Endothelial cell of hepatic sinusoid (primary cell): ENCODE results near the gene FAM234A.
"Not testable (repeated sequence)": the region's sequence is repeated elsewhere in the genome, so short reads cannot be mapped to it uniquely, and the experiment has no call there.

Experiments used
- in situ Hi-C: cut with HindIII; loops from 2 replicates; pipeline ENCODE4 v1.10.0; 2017; ENCODE audit warnings: low sequenced_read_pairs

FAM234A gene

DNA sequence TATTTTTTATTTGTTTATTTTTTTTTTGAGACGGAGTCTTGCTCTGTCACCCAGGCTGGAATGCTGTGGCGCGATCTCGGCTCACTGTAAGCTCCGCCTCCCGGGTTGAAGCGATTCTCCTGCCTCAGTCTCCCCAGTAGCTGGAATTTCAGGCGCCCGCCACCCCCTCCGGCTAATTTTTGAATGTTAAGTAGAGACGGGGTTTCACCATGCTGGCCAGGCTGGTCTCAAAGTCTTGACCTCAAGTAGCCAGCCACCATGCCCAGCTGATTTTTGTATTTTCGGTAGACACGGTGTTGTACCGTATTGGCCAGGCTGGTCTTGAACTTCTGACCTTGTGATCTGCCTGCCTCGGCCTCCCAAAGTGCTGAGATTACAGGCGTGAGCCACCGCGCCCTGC, 4.3 kb upstream of the FAM234A start:
- in situ Hi-C loops, result not testable (repeated sequence)

DNA sequence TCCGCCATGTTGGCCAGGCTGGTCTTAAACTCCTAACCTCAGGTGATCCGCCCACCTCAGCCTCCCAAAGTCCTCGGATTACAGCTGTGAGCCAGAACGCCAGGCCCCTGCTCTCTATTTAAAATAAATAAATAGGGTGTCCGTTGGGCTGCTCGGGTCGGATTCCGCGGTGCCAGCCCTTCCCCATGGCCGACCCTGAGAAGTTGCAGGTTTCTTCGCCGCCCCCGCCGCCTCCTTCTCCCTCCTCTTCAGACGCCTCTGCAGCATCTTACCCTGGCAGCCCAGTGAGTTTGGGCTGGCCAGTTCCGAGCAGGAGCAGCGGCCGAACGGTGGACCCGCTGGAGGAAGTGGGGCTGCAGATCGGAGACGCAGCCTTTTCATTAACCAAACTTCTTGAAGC, 3.7 kb upstream of the FAM234A start:
- in situ Hi-C loops, result no loop called here

DNA sequence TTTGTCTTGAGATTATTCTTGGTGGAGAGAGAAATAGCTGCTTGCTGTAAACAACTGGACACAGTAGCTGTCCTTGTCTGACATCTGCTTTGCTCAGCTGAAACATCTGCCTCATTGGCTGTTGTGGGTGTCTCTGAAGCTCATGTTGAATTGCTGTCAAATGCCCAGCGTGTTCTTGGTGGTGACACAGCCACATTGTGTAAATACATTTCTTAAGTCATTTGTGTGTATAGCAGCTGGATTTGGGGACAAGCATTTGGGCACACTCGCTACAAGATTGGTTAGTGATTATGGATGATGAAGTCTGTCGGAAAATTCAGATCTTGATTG, 5.3 kb downstream of the FAM234A start:
- in situ Hi-C loops, result no loop called here

DNA sequence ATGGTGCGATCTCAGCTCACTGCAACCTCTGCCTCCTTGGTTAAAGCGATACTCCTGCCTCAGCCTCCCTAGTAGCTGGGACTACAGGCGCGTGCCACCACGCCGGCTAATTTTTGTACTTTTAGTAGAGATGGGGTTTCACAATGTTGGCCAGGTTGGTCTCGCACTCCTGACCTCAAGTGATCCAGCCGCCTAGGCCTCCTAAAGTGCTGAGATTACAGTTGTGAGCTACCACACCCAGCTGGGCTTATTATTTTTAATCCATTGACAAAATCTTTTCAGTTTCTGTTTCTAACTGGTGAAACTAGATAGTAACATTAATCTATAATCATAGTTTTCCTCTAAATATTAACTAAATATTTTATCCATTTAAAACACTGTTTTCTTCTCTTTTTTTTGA, 5.9 kb downstream of the FAM234A start:
- in situ Hi-C loops, result no loop called here

DNA sequence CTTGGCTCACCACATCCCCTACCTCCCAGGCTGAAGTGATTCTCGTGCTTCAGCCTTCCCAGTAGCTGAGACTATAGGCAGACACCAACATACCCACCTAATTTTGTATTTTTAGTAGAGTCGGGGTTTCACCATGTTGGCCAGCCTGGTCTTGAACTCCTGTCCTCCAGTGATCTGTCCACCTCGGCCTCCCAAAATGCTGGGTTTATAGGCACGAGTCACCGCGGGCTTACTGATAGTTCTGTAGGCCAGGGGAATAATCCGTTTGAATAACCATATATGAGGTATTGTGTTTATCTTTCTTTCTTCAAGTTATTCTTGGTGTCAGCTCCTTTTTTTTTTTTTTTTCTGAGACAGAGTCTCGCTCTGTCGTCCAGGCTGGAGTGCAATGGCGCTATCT, 7.7 kb downstream of the FAM234A start:
- in situ Hi-C loops, result no loop called here

DNA sequence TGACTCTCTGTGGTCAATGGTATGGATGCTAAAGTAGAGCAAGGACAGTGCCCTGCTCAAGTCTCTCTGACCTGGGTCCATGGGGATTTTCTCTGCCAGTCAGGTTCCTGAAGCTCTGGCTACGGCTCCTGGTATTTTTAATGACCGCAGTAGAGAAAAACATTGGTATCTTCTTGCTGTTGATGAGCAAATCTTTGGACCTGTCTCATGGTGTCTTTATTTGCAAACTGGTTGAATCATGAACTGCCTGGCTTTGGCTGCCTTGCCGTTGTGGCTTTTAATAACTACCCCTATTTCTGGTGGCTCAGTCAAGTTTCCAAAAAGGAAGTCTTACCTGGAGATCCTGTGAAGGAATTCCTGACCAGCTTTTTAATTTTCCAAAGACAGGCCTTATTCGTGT, 8.7 kb downstream of the FAM234A start:
- in situ Hi-C loops, result no loop called here

DNA sequence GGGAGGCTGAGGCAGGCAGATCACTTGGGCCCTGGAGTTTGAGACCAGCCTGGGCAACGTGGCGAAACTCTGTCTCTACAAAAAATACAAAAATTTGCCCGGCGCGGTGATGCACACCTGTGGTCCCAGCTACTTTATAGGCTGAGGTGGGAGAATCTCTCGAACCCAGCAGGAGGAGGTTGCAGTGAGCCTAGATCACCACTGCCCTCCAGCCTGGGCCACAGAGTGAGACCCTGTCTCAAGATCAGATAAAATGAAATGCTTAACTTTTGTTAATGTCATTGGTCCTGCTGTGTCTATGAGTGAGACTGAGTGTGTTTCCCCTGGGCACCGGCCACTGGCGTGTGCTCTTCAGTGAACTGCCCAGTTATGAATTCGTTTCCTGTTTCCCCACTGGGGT, 10.5 kb downstream of the FAM234A start:
- in situ Hi-C loops, result loop anchor here (5.0 kb wide), 3 partner anchors 33 to 77 kb away; no protein-coding TSS in a partner anchor

DNA sequence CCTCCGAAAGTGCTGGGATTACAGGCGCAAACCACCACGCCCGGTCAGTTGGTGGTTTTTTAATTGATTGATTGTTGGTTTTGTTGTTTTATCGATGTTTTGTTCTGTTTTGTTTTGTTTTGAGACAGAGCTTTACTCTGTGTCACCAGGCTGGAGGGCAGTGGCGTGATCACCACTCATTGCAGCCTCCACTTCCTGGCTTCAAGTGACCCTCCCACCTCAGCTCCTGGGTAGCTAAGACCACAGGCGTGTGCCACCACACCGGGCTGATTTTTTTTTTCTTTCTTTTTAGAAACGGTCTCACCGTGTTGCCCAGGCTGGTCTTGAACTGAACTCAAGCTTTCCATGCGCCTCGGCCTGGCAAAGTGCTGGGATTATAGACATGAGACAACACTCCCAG, 12.4 kb downstream of the FAM234A start:
- in situ Hi-C loops, result loop anchor here (5.0 kb wide), 3 partner anchors 35 to 75 kb away; no protein-coding TSS in a partner anchor

DNA sequence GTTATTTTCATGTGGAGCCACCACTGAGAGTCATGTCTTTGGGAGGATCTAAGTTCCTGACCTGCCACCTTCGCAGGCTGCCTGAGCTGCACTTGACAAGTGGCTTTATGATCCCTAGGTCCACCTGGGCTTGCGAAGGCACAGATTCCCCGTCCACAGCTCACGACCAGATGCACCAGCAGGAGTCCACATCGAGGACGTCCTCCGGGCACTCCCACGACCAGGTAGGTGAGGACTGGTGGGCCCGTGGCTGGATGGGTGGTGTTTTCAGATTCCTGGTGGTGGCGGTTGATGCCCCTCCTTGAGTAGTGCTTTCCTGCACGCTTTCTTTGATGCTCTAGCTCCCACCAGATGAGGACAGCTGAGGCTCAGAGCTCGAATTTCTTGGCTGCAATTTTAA, 14.8 kb downstream of the FAM234A start:
- in situ Hi-C loops, result loop anchor here (5.0 kb wide), 3 partner anchors 37 to 73 kb away; no protein-coding TSS in a partner anchor

DNA sequence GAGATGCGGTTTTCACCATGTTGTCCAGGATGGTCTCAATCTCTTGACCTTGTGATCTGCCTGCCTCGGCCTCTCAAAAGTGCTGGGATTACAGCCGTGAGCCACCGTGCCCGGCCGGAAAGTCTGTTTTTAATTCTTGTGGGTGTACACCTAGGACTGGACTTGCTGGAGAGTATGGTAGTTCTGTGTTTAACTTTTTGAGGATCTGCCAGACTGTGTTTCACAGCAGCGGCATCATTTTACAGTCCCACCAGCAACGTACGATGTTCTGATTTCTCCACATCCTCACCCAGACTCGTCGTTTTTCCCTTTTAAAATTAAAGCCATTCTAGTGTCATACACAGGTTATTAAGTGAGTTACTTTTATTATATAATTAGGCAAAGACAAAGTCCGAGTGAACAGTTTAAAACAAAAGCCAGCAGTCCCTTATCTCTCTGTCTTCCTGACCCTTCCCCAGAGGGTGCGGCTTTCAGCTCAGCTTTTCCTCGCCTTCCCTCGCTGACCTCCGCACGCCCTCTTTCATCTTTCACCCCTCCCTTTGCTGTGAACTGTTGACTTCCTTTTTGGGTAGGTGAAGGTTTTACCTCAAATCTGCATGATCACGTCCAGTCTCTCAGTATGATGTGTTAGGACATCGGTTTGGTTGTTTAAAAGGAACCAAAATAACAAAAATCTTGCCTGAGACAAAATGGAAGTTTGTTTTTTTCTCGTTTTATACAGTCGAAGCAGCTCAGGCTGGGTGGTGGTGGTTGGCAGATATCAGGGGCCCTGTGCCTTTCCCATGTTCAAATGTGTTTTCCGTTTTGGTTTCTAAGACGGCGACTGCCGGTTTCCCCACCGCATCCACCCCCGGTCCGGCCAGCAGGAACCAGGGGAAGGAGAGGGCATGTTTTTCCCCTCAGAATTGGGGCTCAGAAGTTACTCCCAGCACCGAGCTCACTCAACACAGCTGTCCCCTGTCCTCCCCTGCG, 18.0 kb downstream of the FAM234A start:
- in situ Hi-C loops, result no loop called here

DNA sequence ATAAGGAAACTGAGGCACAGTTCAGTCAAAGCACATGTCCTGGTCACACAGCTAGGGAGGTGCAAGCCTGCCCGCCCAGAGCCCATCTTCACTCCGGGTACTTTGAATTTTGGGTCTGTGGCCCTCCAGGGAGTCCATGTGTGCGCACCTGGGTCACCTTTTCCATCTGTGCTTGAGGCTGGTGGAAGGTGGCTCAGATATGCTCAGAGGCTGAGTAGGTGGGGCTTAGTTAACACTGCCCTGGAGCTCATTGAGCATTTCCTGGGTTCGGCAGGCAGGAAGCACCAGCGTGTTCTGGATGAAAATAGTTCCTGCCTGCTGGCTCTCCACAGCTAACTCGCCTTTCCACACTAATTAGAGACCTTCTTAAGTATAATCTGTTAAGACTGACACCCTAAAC, 19.2 kb downstream of the FAM234A start:
- in situ Hi-C loops, result no loop called here

DNA sequence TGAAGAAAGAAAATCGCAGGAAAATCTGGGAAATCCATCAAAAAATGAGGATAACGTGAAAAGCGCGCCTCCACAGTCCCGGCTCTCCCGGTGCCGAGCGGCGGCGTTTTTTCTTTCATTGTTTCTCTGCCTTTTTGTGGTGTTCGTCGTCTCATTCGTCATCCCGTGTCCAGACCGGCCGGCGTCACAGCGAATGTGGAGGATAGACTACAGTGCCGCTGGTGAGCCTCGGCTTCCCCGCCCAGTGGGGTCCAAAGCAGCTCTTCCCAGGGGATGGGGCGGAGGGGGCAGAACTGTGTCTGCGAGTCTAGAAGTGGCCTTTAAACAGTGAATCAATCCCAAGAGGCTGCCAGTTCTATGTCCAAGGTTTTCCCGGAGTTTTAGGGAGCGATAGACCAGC, 19.8 kb downstream of the FAM234A start:
- in situ Hi-C loops, result no loop called here

DNA sequence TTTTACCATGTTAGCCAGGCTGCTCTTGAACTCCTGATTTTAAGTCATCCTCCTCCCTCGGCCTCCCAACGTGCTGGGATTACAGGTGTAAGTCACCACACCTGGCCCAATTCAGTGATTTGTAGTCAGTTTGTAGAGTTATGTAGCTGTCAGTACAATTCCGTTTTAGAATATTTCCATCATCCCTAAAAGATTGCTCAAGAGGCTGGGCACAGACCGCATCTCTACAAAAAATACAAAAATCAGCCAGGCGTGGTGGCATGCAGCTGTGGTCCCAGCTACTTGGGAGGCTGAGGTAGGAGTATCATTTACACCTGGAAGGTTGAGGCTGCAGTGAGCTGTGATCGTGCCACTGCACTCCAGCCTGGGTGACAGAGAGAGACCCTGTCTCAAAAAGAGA, 20.6 kb downstream of the FAM234A start:
- in situ Hi-C loops, result no loop called here

DNA sequence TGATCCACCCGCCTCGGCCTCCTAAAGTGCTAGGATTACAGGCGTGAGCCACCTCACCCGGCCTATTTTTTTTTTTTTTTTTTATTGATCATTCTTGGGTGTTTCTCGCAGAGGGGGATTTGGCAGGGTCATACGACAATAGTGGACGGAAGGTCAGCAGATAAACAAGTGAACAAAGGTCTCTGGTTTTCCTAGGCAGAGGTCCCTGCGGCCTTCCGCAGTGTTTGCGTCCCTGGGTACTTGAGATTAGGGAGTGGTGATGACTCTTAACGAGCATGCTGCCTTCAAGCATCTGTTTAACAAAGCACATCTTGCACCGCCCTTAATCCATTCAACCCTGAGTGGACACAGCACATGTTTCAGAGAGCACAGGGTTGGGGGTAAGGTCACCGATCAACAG, 23.5 kb downstream of the FAM234A start:
- in situ Hi-C loops, result not testable (repeated sequence)

DNA sequence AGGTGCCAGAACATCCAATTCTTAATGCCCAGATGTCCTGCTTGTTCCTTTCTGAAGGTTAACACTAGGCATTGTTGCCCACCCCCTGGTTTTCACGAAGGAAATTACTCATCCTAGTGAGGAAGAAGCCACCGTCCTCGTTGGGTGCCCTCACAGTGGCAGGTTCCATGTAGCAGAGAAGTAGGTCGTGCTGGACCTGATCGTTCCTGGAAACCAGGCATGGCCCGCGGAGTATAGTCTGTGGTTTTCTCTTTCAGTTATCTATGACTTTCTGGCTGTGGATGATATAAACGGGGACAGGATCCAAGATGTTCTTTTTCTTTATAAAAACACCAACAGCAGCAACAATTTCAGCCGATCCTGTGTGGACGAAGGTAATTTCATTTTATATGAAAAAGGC, 24.6 kb downstream of the FAM234A start:
- in situ Hi-C loops, result no loop called here

DNA sequence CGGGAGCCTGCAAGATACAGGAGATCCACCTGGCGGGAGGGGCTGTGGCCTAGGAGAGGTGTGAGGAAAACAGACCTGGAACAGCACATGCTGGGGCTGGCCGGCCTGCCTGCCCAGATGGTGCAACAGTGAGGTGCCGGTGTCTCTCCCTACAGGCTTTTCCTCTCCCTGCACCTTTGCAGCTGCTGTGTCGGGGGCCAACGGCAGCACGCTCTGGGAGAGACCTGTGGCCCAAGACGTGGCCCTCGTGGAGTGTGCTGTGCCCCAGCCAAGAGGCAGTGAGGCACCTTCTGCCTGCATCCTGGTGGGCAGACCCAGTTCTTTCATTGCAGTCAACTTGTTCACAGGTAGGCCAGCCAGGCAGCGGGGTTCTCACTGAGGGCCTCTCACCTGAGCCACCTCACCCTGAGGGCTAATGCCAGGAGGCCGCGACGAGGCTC, 25.2 kb downstream of the FAM234A start:
- in situ Hi-C loops, result no loop called here

DNA sequence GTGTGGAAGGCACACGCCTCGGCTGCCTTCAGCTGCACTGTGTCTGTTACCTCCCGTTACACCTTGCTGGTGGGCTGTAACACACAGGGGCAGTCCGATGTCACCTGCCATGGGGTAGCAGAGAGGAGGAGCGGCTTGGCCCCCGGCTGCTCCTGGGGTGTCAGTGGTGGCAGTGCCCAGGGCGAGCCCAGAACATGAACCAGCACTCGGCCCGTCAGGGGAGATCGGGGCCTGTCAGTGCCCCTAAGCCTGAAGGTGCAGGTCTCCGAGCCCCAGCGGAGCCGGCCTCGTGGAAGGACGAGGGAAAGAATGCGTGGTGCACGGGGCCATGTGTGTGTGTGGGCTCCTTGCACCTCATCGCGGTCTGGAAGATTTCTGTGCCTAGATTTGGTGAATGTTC, 25.7 kb downstream of the FAM234A start:
- in situ Hi-C loops, result no loop called here

DNA sequence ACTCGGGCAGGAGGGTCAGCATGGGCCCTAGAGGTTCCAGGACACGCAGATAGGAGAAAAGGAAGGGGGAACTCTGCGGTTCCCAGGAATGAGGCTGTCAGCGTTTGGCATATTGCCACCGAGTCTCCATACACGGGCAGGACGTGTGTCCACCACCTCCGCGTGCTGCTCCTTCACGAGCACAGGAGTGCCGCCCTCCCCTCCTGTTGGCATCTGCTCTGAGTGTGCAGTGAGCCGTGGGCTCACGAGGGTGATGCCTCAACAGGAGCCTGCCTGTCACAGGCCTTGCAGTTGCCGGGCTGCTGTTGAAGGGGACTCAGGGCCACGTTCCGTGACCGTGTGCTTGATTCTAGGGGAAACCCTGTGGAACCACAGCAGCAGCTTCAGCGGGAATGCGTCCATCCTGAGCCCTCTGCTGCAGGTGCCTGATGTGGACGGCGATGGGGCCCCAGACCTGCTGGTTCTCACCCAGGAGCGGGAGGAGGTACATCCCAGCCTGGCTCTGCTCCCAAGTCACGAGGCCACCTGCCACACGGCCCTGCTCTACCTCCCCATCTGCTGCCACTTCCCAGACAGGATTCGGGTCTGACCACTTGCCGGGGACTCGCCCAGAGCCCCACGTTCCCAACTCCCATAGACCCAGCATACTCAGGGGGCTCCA, 26.5 kb downstream of the FAM234A start:
- in situ Hi-C loops, result no loop called here

DNA sequence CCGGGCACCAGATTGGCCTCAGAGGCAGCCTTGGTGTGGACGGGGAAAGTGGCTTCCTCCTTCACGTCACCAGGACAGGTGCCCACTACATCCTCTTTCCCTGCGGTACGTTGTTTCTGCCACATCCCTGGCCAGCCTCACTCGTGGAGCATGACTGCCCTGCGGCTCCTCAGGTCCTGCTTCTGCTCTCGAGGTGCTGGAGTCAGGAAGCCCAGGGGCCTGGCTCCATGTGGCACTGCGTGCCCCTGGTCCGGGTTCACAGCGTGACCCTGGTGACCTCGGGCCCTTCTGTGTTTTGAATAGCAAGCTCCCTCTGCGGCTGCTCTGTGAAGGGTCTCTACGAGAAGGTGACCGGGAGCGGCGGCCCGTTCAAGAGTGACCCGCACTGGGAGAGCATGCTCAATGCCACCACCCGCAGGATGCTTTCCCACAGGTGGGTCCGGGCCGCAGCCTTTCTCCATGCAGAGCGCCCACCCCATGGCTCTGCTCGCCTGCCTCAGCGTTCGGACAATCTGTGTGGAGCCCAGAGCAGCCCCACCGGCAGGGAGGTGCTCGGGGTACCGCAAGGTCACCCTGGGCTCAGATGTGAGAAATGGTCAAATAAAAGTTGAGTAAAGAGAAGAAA, 27.6 kb downstream of the FAM234A start:
- in situ Hi-C loops, result no loop called here

DNA sequence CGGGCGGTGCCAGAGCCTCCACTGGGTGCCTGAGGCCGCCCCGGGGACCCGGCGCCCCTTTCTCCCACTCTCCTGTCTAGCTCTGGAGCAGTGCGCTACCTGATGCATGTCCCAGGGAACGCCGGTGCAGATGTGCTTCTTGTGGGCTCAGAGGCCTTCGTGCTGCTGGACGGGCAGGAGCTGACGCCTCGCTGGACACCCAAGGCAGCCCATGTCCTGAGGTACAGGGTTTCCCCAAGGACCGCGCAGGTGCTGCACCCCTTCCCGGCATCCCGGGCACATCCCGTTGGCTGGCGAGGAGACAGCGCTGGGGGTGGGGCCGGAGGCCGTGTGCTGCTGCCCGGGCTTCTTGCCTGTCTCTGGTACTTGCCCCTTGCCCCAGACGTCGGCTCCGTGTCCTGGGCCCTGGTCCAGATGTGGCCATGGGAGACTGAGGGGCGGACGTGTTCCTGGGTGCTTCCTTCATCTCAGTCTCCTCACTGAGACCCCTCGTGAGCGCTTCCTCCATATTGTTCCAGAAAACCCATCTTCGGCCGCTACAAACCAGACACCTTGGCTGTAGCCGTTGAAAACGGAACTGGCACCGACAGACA, 28.7 kb downstream of the FAM234A start:
- in situ Hi-C loops, result no loop called here

DNA sequence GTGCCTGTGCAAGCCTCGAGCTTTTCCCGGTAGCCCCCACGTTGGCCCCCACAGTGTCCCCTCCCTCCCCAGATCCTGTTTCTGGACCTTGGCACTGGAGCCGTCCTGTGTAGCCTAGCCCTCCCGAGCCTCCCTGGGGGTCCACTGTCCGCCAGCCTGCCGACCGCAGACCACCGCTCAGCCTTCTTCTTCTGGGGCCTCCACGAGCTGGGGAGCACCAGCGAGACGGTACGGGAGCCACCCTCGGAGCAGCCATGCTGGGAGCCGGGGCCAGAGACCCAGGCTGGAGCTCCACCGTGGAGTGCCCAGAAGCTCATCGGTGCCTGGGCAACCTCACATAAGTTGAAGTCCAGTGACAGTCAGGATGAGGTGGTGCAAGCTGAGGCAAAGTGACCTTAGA, 29.3 kb downstream of the FAM234A start:
- in situ Hi-C loops, result no loop called here
